VCaP (cell line): ENCODE measurements around the gene ITIH5.
A peak's percentile ranks its signal among the peaks of the same experiment; 100 is the strongest.

ENCODE experiments used
- H3K27ac ChIP-seq: fragments of 450-650 bp; 2 replicates; pipeline ENCODE4 v1.5.1; 2017
- TF ChIP-seq, protein P1 (sequence below): fragments of 450-650 bp; conservative IDR thresholded peaks from 2 replicates; pipeline ENCODE4 v1.5.1; 2017; ENCODE audit warnings: mild to moderate bottlenecking, moderate library complexity

The ITIH5 gene

DNA sequence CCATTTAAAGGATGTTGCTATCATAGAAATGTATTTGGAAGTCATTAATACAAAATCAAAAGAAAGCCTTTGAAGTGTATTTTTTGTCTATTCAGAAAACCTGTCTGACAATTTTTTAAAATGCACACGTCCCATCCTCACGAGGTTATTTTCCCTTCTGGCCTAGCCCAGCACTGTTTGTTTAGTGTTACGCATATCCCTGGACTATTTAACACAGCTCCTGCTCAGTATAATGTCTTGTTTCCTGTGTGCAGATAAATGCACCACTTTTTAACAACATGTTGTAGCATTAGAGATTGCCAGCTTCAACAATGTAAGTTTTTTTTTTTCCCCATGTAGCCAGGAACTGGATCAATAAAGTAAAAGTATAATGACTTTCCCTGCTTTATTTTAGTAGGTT, 153.3 kb downstream of the ITIH5 start:
- peak overlapping the region; percentile 60 for H3K27ac ChIP-seq
- TF ChIP-seq, protein P1, sequence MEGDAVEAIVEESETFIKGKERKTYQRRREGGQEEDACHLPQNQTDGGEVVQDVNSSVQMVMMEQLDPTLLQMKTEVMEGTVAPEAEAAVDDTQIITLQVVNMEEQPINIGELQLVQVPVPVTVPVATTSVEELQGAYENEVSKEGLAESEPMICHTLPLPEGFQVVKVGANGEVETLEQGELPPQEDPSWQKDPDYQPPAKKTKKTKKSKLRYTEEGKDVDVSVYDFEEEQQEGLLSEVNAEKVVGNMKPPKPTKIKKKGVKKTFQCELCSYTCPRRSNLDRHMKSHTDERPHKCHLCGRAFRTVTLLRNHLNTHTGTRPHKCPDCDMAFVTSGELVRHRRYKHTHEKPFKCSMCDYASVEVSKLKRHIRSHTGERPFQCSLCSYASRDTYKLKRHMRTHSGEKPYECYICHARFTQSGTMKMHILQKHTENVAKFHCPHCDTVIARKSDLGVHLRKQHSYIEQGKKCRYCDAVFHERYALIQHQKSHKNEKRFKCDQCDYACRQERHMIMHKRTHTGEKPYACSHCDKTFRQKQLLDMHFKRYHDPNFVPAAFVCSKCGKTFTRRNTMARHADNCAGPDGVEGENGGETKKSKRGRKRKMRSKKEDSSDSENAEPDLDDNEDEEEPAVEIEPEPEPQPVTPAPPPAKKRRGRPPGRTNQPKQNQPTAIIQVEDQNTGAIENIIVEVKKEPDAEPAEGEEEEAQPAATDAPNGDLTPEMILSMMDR = no peak

DNA sequence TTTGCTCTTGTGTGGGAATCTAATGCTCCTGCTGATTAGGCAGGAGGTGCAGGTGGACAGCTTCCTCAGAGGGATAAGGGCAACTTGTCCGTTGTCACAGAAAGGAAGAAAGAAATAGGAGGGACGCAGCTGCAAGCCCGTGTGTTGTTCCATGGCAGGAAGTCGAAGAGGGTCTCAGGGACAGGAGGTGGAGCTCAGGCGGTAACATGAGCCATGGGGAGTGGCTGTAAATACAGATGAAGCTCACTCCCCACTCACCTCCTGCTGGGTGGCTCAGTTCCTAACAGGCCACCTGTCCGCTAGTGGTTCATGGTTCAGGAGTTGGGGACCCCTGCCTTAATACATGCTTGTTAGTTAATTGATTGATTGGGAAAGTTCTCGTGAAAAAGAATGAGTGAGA, 154.3 kb downstream of the ITIH5 start:
- H3K27ac ChIP-seq = no peak overlapping the region
- TF ChIP-seq, protein P1 = no peak

DNA sequence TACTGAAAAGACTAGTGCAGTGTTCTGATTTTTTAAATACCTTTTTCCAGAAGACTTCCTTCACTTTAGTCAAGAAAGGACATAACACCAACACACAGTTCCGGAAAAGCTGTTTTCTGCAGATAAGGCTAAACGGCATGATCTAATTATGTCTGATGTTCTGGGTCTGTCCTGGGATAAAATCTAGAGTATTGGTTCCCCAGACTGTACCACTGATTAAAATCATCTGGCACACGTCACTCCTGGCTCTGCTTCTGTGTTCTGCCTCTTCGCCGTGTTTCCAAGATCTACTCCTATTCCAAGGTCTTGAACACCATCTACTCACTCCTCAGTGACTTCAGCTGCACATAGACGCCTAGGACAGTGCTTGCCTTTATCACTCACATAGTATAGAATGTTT, 155.2 kb downstream of the ITIH5 start:
- H3K27ac ChIP-seq = no peak overlapping the region
- TF ChIP-seq, protein P1 = no peak
